Measurements from ENCODE around the gene TENM4. TPM values are rescaled to one million over a fixed set of nuclear protein-coding genes. Genes with fewer than 3 reads are reported as not detected.

Gene TENM4
- total and polyA plus RNA-seq, 2 of the 8 experiments (the other 6 are each of a cell fraction or from before 2014, with no cell fraction given) = 3.5 to 7.2 TPM

- no peak overlapping the region for H4K91ac ChIP-seq (replicated peaks; ENCODE audit: insufficient read length, low read length)
- no peak overlapping the region for H3K56ac ChIP-seq (replicated peaks; ENCODE audit: insufficient read length, low read depth, low read length)
- H3K36me3 ChIP-seq (ENCODE audit: control insufficient read depth in 2 of 4, insufficient read depth in 4 of 4, low read length in 3 of 4) = no peaks in the 10 kb centered on the region
- H2BK120ac ChIP-seq (replicated peaks; ENCODE audit: low read depth, low read length) = no peak overlapping the region
- H2BK12ac ChIP-seq (ENCODE audit: low read depth, low read length) = no peak overlapping the region
- H3K14ac ChIP-seq (ENCODE audit: insufficient read length) = no peak overlapping the region
- no peak overlapping the region for H3K4me3 ChIP-seq (ENCODE audit: extremely low read depth in 1 of 4, insufficient read depth in 2 of 4, low read depth in 3 of 4, low read length in 4 of 4)
- peaks cover 0 to 2% (median 0%) of the 10 kb centered on the region in 4 experiments; a peak in 1 of 7 replicates for H3K4me1 ChIP-seq (replicated peaks in 1 of 4; ENCODE audit: control insufficient read depth in 3 of 4, insufficient read depth in 4 of 4, low read length in 3 of 4)
- no peak overlapping the region for H3K18ac ChIP-seq (ENCODE audit: extremely low read depth, low read length)
- H3K9ac ChIP-seq (replicated peaks in 1 of 4; ENCODE audit: extremely low read depth in 1 of 4, low read depth in 3 of 4, low read length in 3 of 4) = no peak overlapping the region
- H2BK5ac ChIP-seq (ENCODE audit: low read depth, low read length) = no peak overlapping the region
- no peak overlapping the region for H3K4ac ChIP-seq (replicated peaks; ENCODE audit: insufficient read length, low read depth, low read length)
- no peak overlapping the region for H4K8ac ChIP-seq (ENCODE audit: extremely low read depth, insufficient read depth, low read length)
- H3K4me2 ChIP-seq (ENCODE audit: insufficient read depth in 1 of 2, low read depth in 2 of 2, low read length in 2 of 2) = no peak overlapping the region
- no peaks in the 10 kb centered on the region for H3K27me3 ChIP-seq (replicated peaks in 1 of 4; ENCODE audit: control insufficient read depth in 3 of 4, extremely low read depth in 1 of 4, insufficient read depth in 3 of 4, low read length in 3 of 4)
- no peak overlapping the region for H2BK15ac ChIP-seq (ENCODE audit: low read length)
- POLR2A ChIA-PET (ENCODE audit: partially characterized antibody) = no interaction called here
- no peaks in the 10 kb centered on the region for H4K20me1 ChIP-seq (replicated peaks in 1 of 2; ENCODE audit: control insufficient read depth in 1 of 2, insufficient read depth in 2 of 2, low read length in 2 of 2)
- no peak overlapping the region for H2AFZ ChIP-seq (ENCODE audit: low read length)
- no peaks in the 10 kb centered on the region for H3K79me1 ChIP-seq (ENCODE audit: low read depth, low read length)
- FAIRE-seq = no peak
- no peaks in the 10 kb centered on the region for H3K9me3 ChIP-seq (ENCODE audit: insufficient read depth in 2 of 2, low read depth in 1 of 2, low read length in 1 of 2)
- H3K23me2 ChIP-seq (ENCODE audit: low read depth, low read length) = no peaks in the 10 kb centered on the region
- H3K23ac ChIP-seq (ENCODE audit: insufficient read length) = no peak overlapping the region
- no peak overlapping the region for H2BK20ac ChIP-seq (ENCODE audit: low read length)
- H3K79me2 ChIP-seq (ENCODE audit: control insufficient read depth in 1 of 2, insufficient read depth in 2 of 2, low read length in 2 of 2) = no peaks in the 10 kb centered on the region
- H2AK5ac ChIP-seq (ENCODE audit: low read depth, low read length) = no peak overlapping the region
- H3K27ac ChIP-seq (ENCODE audit: low read depth, low read length) = no peak overlapping the region
- CTCF ChIA-PET (ENCODE audit: partially characterized antibody) = interaction anchor here (1.4 to 3.5 kb wide), 6 partner anchors 12 to 313 kb away, joined by 4 to 28 read pairs (median 7); no protein-coding TSS in a partner anchor
- H4K5ac ChIP-seq (ENCODE audit: insufficient read length, low read depth, low read length) = no peak overlapping the region
- no peak for DNase-seq (ENCODE audit: low read depth in 1 of 2, low spot score in 2 of 2)
- 90% methylated on average over 20 of the region's 20 CpGs; no CpG with 5 or more reads in 1 of the 2 experiments for WGBS, 2 experiments (ENCODE audit: extremely low coverage in 1 of 2, insufficient coverage in 1 of 2, insufficient read length in 1 of 2, insufficient replicate concordance in 2 of 2, low coverage in 1 of 2, low lambda C conversion rate in 2 of 2, missing lambda C conversion rate in 1 of 2)
- no peak for TF ChIP-seq ATF3 (IDR thresholded peaks at IDR 0.05; ENCODE audit: insufficient read depth, low read depth, low read length)
- no peak for TF ChIP-seq GABPA (IDR thresholded peaks at IDR 0.05; ENCODE audit: borderline replicate concordance, insufficient read depth, low read length)
- no peak for TF ChIP-seq CHD1 (IDR thresholded peaks at IDR 0.05; ENCODE audit: low read depth, low read length)
- no peak for TF ChIP-seq CREB1 (IDR thresholded peaks at IDR 0.05)
- no peak for TF ChIP-seq TAF1 (IDR thresholded peaks at IDR 0.05; ENCODE audit: low read depth, low read length)
- no peak for TF ChIP-seq EGR1 (IDR thresholded peaks at IDR 0.05; ENCODE audit: borderline replicate concordance, low read depth, low read length)
- TF ChIP-seq RBBP5 (IDR thresholded peaks at IDR 0.05; ENCODE audit: borderline replicate concordance, low read depth, low read length) = no peak
- no peak for TF ChIP-seq MAFK (IDR thresholded peaks at IDR 0.05; ENCODE audit: low read depth, low read length)
- no peak for TF ChIP-seq FOSL1 (IDR thresholded peaks at IDR 0.05; ENCODE audit: insufficient read depth, low read depth, low read length)
- no peak for TF ChIP-seq TCF12 (IDR thresholded peaks at IDR 0.05; ENCODE audit: low read depth, low read length)
These were observed 654.1 kb downstream of the TENM4 start for GRCh38 chr11:78786746-78787145.
